ENCODE results near the gene WWP2. TPM values are rescaled to one million over a fixed set of nuclear protein-coding genes. Genes with fewer than 3 reads are reported as not detected.

Gene WWP2
- polyA plus RNA-seq, 3 donors: 29.6 to 54.4 (median 46.0) TPM

DNA sequence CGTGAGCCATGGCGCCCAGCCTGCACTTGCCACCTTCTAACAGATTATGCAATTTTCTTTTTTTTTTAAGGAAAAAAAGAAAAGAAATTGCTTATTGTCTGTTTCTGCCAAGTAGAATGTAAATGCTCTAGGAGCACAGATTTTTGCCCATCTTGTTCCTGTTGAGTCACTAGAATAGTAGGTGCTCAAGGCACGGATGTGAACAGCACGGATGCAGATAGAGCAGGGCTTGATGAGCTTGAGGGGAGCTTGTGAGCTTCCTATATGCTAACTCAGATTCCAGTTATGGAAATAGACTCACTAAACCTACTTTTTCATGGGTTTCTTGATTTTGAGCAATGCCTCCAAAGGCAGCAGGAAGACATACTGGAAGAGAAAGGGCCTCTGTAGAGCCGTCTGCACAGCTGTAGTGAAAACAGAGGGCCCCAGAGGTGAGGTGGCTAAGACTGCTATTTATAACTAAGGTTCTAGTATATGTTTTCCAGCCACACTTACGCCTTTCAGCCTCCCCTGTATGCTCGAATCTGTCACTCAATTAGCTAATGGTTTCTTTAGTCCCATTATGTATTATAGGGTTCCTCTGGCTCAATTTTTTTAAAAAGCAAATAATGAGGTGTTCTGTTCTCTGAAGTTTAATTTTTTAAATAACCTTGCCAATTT is 72.8 kb downstream of the WWP2 start:
- TF ChIP-seq, protein P1, sequence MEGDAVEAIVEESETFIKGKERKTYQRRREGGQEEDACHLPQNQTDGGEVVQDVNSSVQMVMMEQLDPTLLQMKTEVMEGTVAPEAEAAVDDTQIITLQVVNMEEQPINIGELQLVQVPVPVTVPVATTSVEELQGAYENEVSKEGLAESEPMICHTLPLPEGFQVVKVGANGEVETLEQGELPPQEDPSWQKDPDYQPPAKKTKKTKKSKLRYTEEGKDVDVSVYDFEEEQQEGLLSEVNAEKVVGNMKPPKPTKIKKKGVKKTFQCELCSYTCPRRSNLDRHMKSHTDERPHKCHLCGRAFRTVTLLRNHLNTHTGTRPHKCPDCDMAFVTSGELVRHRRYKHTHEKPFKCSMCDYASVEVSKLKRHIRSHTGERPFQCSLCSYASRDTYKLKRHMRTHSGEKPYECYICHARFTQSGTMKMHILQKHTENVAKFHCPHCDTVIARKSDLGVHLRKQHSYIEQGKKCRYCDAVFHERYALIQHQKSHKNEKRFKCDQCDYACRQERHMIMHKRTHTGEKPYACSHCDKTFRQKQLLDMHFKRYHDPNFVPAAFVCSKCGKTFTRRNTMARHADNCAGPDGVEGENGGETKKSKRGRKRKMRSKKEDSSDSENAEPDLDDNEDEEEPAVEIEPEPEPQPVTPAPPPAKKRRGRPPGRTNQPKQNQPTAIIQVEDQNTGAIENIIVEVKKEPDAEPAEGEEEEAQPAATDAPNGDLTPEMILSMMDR (IDR thresholded peaks at IDR 0.05): no peak
- DNase-seq: no peak
- Histone ChIP-seq H4K20me1 (ENCODE audit: insufficient read depth, low read length) (peaks cover 44% of the 10 kb centered on the region), H3K79me2 (ENCODE audit: insufficient read depth, low read length) (no peaks in the 10 kb centered on the region), H3K27me3 (ENCODE audit: control insufficient read depth in 2 of 2, insufficient read depth in 2 of 2, low read length in 2 of 2) (no peaks in the 10 kb centered on the region), H3K9me3 (replicated peaks in 1 of 2; ENCODE audit: control insufficient read depth in 1 of 2, insufficient read depth in 1 of 2, low read length in 2 of 2) (no peaks in the 10 kb centered on the region), H3K36me3 (replicated peaks in 1 of 2; ENCODE audit: control insufficient read depth in 1 of 2, insufficient read depth in 2 of 2, low read length in 2 of 2) (peaks cover 34 to 71% of the 10 kb centered on the region in 2 donors), H3K4me3 (replicated peaks in 1 of 3; ENCODE audit: low read depth in 2 of 3, low read length in 3 of 3) (no peak overlapping the region), H2AFZ (ENCODE audit: insufficient read depth, low read depth, low read length, poor library complexity, severe bottlenecking) (no peak overlapping the region), H3K9ac (ENCODE audit: insufficient read depth, low read length, poor library complexity, severe bottlenecking) (no peak overlapping the region), H3K4me1 (ENCODE audit: control insufficient read depth in 1 of 2, insufficient read depth in 2 of 2, low read length in 2 of 2) (no peaks in the 10 kb centered on the region), H3K4me2 (replicated peaks; ENCODE audit: extremely low read depth, low read length, poor library complexity, severe bottlenecking) (no peak overlapping the region), H3K27ac (ENCODE audit: low read depth in 1 of 2, low read length in 2 of 2) (no peak overlapping the region)
- H3K36me3 Mint-ChIP-seq: peaks cover 45 to 58% of the 10 kb centered on the region in 2 donors
- intact Hi-C loops (cut with micrococcal nuclease): no loop called here
- no peak overlapping the region for H3K27ac Mint-ChIP-seq
- no peaks in the 10 kb centered on the region for H3K9me3 Mint-ChIP-seq
- no CpG with 5 or more reads among the region's 7 CpGs for WGBS (ENCODE audit: insufficient coverage)
- peaks cover 12% of the 10 kb centered on the region for H3K4me1 Mint-ChIP-seq
- no peak overlapping the region for H3K4me3 Mint-ChIP-seq
- peaks cover 0 to 2% (median 0%) of the 10 kb centered on the region in 3 donors for H3K27me3 Mint-ChIP-seq (ENCODE audit: low read depth in 3 of 3)

DNA sequence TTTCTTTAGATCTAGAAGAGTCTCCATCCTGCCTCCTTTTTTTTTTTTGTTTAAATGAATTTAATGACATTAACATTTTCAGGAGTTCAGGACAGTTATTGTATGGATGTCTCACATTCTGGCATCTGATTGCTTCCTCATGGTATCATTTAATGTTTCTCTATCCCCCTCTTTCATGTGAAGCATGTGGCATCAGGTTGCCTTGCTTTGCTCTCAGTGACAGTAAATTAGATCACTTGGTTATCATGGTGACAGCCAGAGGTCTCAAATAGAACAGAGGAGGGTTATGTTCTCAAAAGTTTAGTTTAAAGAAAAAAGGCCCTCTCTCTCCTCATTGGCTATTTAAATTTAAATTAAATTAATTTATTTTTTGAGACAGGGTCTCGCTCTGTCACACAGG is 74.1 kb downstream of the WWP2 start:
- H3K4me1 ChIP-seq (ENCODE audit: control insufficient read depth in 1 of 2, insufficient read depth in 2 of 2, low read length in 2 of 2): no peaks in the 10 kb centered on the region
- Mint-ChIP-seq H3K4me3 (no peak overlapping the region), H3K27me3 (ENCODE audit: low read depth in 3 of 3) (peaks cover 0 to 2% (median 0%) of the 10 kb centered on the region in 3 donors), H3K27ac (no peak overlapping the region), H3K9me3 (no peaks in the 10 kb centered on the region), H3K4me1 (peaks cover 12% of the 10 kb centered on the region), H3K36me3 (peaks cover 46 to 58% of the 10 kb centered on the region in 2 donors)
- no peaks in the 10 kb centered on the region for H3K79me2 ChIP-seq (ENCODE audit: insufficient read depth, low read length)
- H3K36me3 ChIP-seq (replicated peaks in 1 of 2; ENCODE audit: control insufficient read depth in 1 of 2, insufficient read depth in 2 of 2, low read length in 2 of 2): peaks cover 39 to 71% of the 10 kb centered on the region in 2 donors
- intact Hi-C loops (cut with micrococcal nuclease): no loop called here
- H3K4me2 ChIP-seq (replicated peaks; ENCODE audit: extremely low read depth, low read length, poor library complexity, severe bottlenecking): no peak overlapping the region
- DNase-seq: no peak
- no peak overlapping the region for H3K9ac ChIP-seq (ENCODE audit: insufficient read depth, low read length, poor library complexity, severe bottlenecking)
- H3K9me3 ChIP-seq (replicated peaks in 1 of 2; ENCODE audit: control insufficient read depth in 1 of 2, insufficient read depth in 1 of 2, low read length in 2 of 2): no peaks in the 10 kb centered on the region
- no peaks in the 10 kb centered on the region for H3K27me3 ChIP-seq (ENCODE audit: control insufficient read depth in 2 of 2, insufficient read depth in 2 of 2, low read length in 2 of 2)
- peaks cover 48% of the 10 kb centered on the region for H4K20me1 ChIP-seq (ENCODE audit: insufficient read depth, low read length)
- WGBS (ENCODE audit: insufficient coverage): 100% methylated on average over 1 of the region's 1 CpG
- no peak overlapping the region for H3K27ac ChIP-seq (ENCODE audit: low read depth in 1 of 2, low read length in 2 of 2)
- H3K4me3 ChIP-seq (replicated peaks in 1 of 3; ENCODE audit: low read depth in 2 of 3, low read length in 3 of 3): no peak overlapping the region
- TF ChIP-seq, protein P1 (IDR thresholded peaks at IDR 0.05): no peak
- no peak overlapping the region for H2AFZ ChIP-seq (ENCODE audit: insufficient read depth, low read depth, low read length, poor library complexity, severe bottlenecking)
